ENCODE data around the gene C2CD4C. TPM values are rescaled to one million over a fixed set of nuclear protein-coding genes. Genes with fewer than 3 reads are reported as not detected.
"Not testable (repeated sequence)": the region's sequence is repeated elsewhere in the genome, so short reads cannot be mapped to it uniquely, and the experiment has no call there.

The C2CD4C gene
- total RNA-seq, 1 experiment from 2014 or later = 0.29 TPM

DNA sequence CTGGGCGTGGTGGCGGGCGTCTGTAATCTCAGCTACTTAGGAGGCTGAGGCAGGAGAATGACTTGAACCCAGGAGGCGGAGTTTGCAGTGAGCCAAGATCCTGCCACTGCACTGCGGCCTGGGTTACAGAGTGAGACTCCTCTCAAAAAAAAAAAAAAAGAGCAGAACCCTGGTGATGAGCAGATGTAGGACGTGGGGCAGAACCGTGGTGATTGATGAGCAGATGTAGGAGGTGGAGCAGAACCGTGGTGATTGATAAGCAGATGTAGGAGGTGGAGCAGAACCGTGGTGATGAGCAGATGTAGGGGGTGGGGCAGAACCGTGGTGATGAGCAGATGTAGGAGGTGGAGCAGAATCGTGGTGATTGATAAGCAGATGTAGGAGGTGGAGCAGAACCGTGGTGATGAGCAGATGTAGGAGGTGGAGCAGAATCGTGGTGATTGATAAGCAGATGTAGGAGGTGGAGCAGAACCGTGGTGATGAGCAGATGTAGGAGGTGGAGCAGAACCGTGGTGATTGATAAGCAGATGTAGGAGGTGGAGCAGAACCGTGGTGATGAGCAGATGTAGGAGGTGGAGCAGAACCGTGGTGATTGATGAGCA lies 28.2 kb downstream of the C2CD4C start:
- intact Hi-C loops (cut with micrococcal nuclease); H3K36me3 ChIP-seq (ENCODE audit: low read depth, low read length); H4K20me1 ChIP-seq (ENCODE audit: low read length); H3K4me3 ChIP-seq (ENCODE audit: low read length); BruUV-seq (replicated peaks); H3K79me2 ChIP-seq (ENCODE audit: low read length); H3F3A ChIP-seq (ENCODE audit: low read length, unreplicated experiment); H3K9me2 ChIP-seq (replicated peaks; ENCODE audit: low read length); H3K27ac ChIP-seq (ENCODE audit: low read length); CTCF ChIA-PET; H3K9me3 ChIP-seq (ENCODE audit: low read length); DNase-seq; H3K4me1 ChIP-seq (ENCODE audit: insufficient read depth, low read length); ATAC-seq; H3K27me3 ChIP-seq (ENCODE audit: low read length); H2AFZ ChIP-seq (ENCODE audit: low read length); H3K4me2 ChIP-seq (ENCODE audit: low read length); H3K9ac ChIP-seq (ENCODE audit: low read length): not testable (repeated sequence)
- POLR2A ChIA-PET (ENCODE audit: unreplicated experiment) = interaction anchor here (0.6 kb wide), 1 partner anchor 12 kb away, joined by 5 read pairs; no protein-coding TSS in a partner anchor

- TF ChIP-seq EZH2phosphoT487 (IDR thresholded peaks at IDR 0.05; ENCODE audit: borderline replicate concordance, low read length) (no peak), EZH2 (IDR thresholded peaks at IDR 0.05; ENCODE audit: low read length, unreplicated experiment) (no peak)
- TF ChIP-seq, protein P1, sequence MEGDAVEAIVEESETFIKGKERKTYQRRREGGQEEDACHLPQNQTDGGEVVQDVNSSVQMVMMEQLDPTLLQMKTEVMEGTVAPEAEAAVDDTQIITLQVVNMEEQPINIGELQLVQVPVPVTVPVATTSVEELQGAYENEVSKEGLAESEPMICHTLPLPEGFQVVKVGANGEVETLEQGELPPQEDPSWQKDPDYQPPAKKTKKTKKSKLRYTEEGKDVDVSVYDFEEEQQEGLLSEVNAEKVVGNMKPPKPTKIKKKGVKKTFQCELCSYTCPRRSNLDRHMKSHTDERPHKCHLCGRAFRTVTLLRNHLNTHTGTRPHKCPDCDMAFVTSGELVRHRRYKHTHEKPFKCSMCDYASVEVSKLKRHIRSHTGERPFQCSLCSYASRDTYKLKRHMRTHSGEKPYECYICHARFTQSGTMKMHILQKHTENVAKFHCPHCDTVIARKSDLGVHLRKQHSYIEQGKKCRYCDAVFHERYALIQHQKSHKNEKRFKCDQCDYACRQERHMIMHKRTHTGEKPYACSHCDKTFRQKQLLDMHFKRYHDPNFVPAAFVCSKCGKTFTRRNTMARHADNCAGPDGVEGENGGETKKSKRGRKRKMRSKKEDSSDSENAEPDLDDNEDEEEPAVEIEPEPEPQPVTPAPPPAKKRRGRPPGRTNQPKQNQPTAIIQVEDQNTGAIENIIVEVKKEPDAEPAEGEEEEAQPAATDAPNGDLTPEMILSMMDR (conservative IDR thresholded peaks at IDR 0.05; ENCODE audit: low read depth, low read length) = no peak
- BruUV-seq (replicated peaks) = no TSS peak
- no peak overlapping the region for H3K4me2 ChIP-seq (ENCODE audit: low read length)
- no peaks in the 10 kb centered on the region for H3K79me2 ChIP-seq (ENCODE audit: low read length)
- no peak overlapping the region for H2AFZ ChIP-seq (ENCODE audit: low read length)
- no peaks in the 10 kb centered on the region for H4K20me1 ChIP-seq (ENCODE audit: low read length)
- H3K27me3 ChIP-seq (ENCODE audit: low read length) = no peaks in the 10 kb centered on the region
- POLR2A ChIA-PET (ENCODE audit: unreplicated experiment) = no interaction called here
- no peak for DNase-seq
- H3K36me3 ChIP-seq (ENCODE audit: low read depth, low read length) = no peaks in the 10 kb centered on the region
- H3K9me3 ChIP-seq (ENCODE audit: low read length) = no peaks in the 10 kb centered on the region
- H3K4me1 ChIP-seq (ENCODE audit: insufficient read depth, low read length) = 0 out of 2 replicates have a peak, but pooled peaks cover 3% of the 10 kb centered on the region
- H3K9me2 ChIP-seq (replicated peaks; ENCODE audit: low read length) = no peaks in the 10 kb centered on the region
- CTCF ChIA-PET = no interaction called here
- no peak overlapping the region for H3K4me3 ChIP-seq (ENCODE audit: low read length)
- H3F3A ChIP-seq (ENCODE audit: low read length, unreplicated experiment) = no peaks in the 10 kb centered on the region
- H3K27ac ChIP-seq (ENCODE audit: low read length) = no peak overlapping the region
- no peak overlapping the region for H3K9ac ChIP-seq (ENCODE audit: low read length)
- intact Hi-C loops (cut with micrococcal nuclease) = no loop called here
- ATAC-seq = no peak
Measured at GRCh38 chr19:379796-380195, 29.2 kb downstream of the C2CD4C start.

- no peaks in the 10 kb centered on the region for H3F3A ChIP-seq (ENCODE audit: low read length, unreplicated experiment)
- intact Hi-C loops (cut with micrococcal nuclease) = no loop called here
- no peaks in the 10 kb centered on the region for H3K9me3 ChIP-seq (ENCODE audit: low read length)
- no peak overlapping the region for H3K4me2 ChIP-seq (ENCODE audit: low read length)
- CTCF ChIA-PET = no interaction called here
- ATAC-seq (no peak), DNase-seq (no peak)
- H3K27ac ChIP-seq (ENCODE audit: low read length) = no peak overlapping the region
- no peak overlapping the region for H3K4me3 ChIP-seq (ENCODE audit: low read length)
- H3K36me3 ChIP-seq (ENCODE audit: low read depth, low read length) = no peaks in the 10 kb centered on the region
- no peaks in the 10 kb centered on the region for H4K20me1 ChIP-seq (ENCODE audit: low read length)
- H3K9me2 ChIP-seq (replicated peaks; ENCODE audit: low read length) = no peaks in the 10 kb centered on the region
- H3K79me2 ChIP-seq (ENCODE audit: low read length) = no peaks in the 10 kb centered on the region
- H3K9ac ChIP-seq (ENCODE audit: low read length) = no peak overlapping the region
- H3K27me3 ChIP-seq (ENCODE audit: low read length) = 0 out of 2 replicates have a peak, but pooled peaks cover 4% of the 10 kb centered on the region
- 0 out of 2 replicates have a peak, but pooled peaks cover 3% of the 10 kb centered on the region for H3K4me1 ChIP-seq (ENCODE audit: insufficient read depth, low read length)
- no TSS peak for BruUV-seq (replicated peaks)
- POLR2A ChIA-PET (ENCODE audit: unreplicated experiment) = no interaction called here
- TF ChIP-seq EZH2phosphoT487 (IDR thresholded peaks at IDR 0.05; ENCODE audit: borderline replicate concordance, low read length) (no peak), EZH2 (IDR thresholded peaks at IDR 0.05; ENCODE audit: low read length, unreplicated experiment) (no peak)
- TF ChIP-seq, protein P1 (conservative IDR thresholded peaks at IDR 0.05; ENCODE audit: low read depth, low read length) = no peak
- H2AFZ ChIP-seq (ENCODE audit: low read length) = no peak overlapping the region
Measured at GRCh38 chr19:378706-379105, 30.2 kb downstream of the C2CD4C start.
